NCI-H1105 (cell line): ENCODE data around the gene ZNF135.
A peak's percentile ranks its signal among the peaks of the same experiment; 100 is the strongest.

ENCODE experiments used
- DNase-seq: peaks from one replicate; lab custom pipeline; 2025; lab: John Stamatoyannopoulos, UW

ZNF135 gene

GRCh38 chr19:58093071-58093470, 34.0 kb downstream of the ZNF135 start:
- no peak for DNase-seq

GRCh38 chr19:58095328-58095727, 36.2 kb downstream of the ZNF135 start:
- no peak for DNase-seq

GRCh38 chr19:58096884-58097283, 37.8 kb downstream of the ZNF135 start:
- no peak for DNase-seq

GRCh38 chr19:58097349-58097748, 38.3 kb downstream of the ZNF135 start:
- DNase-seq: no peak

- peak; percentile 95 for DNase-seq
Measured at GRCh38 chr19:58097781-58098681, 38.9 kb downstream of the ZNF135 start, which contains the start of gene ZSCAN18. Gene ZSCAN18, minus strand, starts transcription at chr19:58098231. Its CDS starts 7,964 bp downstream, at chr19:58090267.

GRCh38 chr19:58098682-58098998, 39.6 kb downstream of the ZNF135 start:
- DNase-seq: no peak

GRCh38 chr19:58107778-58108545, 48.9 kb downstream of the ZNF135 start:
- no peak for DNase-seq

GRCh38 chr19:58108546-58108817, 49.4 kb downstream of the ZNF135 start:
- no peak for DNase-seq

- DNase-seq: no peak
Measured at GRCh38 chr19:58117841-58118575, 58.9 kb downstream of the ZNF135 start.

- DNase-seq: no peak
Measured at GRCh38 chr19:58118979-58119733, 60.1 kb downstream of the ZNF135 start.
